HCT116 (cell line): ENCODE measurements around the gene ANKRD63. TPM values are rescaled to one million over a fixed set of nuclear protein-coding genes. Genes with fewer than 3 reads are reported as not detected.

Experiments used
- ATAC-seq: fragments of 200-7000 bp; cut with Tn5 transposase; 2 replicates; pipeline ENCODE4 v1.9.1; 2020; ENCODE audit warnings: mild to moderate bottlenecking, moderate library complexity
- BruUV-seq: library from RNA; stranded (reverse); fragments of 400-500 nt; replicated peaks from 2 replicates; lab custom pipeline; 2021; lab: Mats Ljungman, UMichigan
- CTCF ChIA-PET: fragments of 300-600 bp; sonication (Branson Sonifier 250); formaldehyde crosslinking; loops from one replicate; lab custom pipeline; 2021; ENCODE audit warnings: antibody characterized with exemption; lab: Charles Lee
- POLR2A ChIA-PET: fragments of 300-600, 350-600 bp; sonication (Branson Sonifier 250); formaldehyde crosslinking; loops from one replicate; lab custom pipeline; 2021; ENCODE audit warnings: antibody characterized with exemption; lab: Charles Lee
- RAD21 ChIA-PET, 2 experiments: fragments of 300-600 bp; sonication (Branson Sonifier 250); formaldehyde crosslinking; loops; one replicate each; lab custom pipeline; 2023; ENCODE audit warnings: low total read pairs in 2 of 2; ENCODE audit not compliant: uncharacterized antibody in 2 of 2, unreplicated experiment in 2 of 2, low non-redundant PET in 1 of 2; lab: Charles Lee
- DNase-seq: peaks from one replicate; pipeline ENCODE4 v3.0.0-alpha.2; 2010; ENCODE audit warnings: low read depth, low spot score
- H2AFZ ChIP-seq: fragments of 200-600 bp; shearing (Covaris generic), sonication (generic); 2 replicates; pipeline ENCODE4 v1.6.1; 2017; ENCODE audit warnings: low read depth, mixed run types, mixed read lengths, antibody characterized with exemption, low read length; ENCODE audit not compliant: poor library complexity, severe bottlenecking
- H3K27ac ChIP-seq: 2 replicates; pipeline ENCODE4 v1.5.1; 2012; ENCODE audit warnings: low read depth, low read length
- H3K27me3 ChIP-seq: fragments of 200-600 bp; sonication (generic); 2 replicates; pipeline ENCODE4 v1.6.1; 2016; ENCODE audit warnings: mixed run types, low read length, mixed read lengths; ENCODE audit not compliant: insufficient read depth
- H3K36me3 ChIP-seq, 2 experiments: fragments of 200-500 bp in 1 of 2; fragments of 200-600 bp in 1 of 2; sonication (Bioruptor generic) in 1 of 2; sonication (generic) in 1 of 2; 2 replicates each; pipeline versions ENCODE4 v1.5.1 to v1.6.1; 2014 to 2016; ENCODE audit warnings: low read length in 2 of 2, inconsistent platforms in 1 of 2, mixed read lengths in 1 of 2, mixed run types in 1 of 2; ENCODE audit not compliant: insufficient read depth in 2 of 2, control insufficient read depth in 1 of 2
- H3K4me1 ChIP-seq, 2 experiments: fragments of 200-600 bp in 1 of 2; sonication (generic) in 1 of 2; 2 replicates each; pipeline versions ENCODE4 v1.5.1 to v1.6.1; 2012 to 2017; ENCODE audit warnings: low read length in 2 of 2, inconsistent platforms in 1 of 2, mild to moderate bottlenecking in 1 of 2, mixed read lengths in 1 of 2, mixed run types in 1 of 2, moderate library complexity in 1 of 2; ENCODE audit not compliant: insufficient read depth in 2 of 2, control insufficient read depth in 1 of 2
- H3K4me2 ChIP-seq: fragments of 200-600 bp; sonication (generic); 2 replicates; pipeline ENCODE4 v1.6.1; 2017; ENCODE audit warnings: mixed run types, low read length, mixed read lengths
- H3K4me3 ChIP-seq, 2 experiments: fragments of 200-600 bp in 1 of 2; sonication (generic) in 1 of 2; replicated peaks in 1 of 2; 2 replicates each; pipeline ENCODE4 v1.5.1; 2011 to 2016; ENCODE audit warnings: low read length in 2 of 2, control low read depth in 1 of 2, low read depth in 1 of 2, mild to moderate bottlenecking in 1 of 2, mixed read lengths in 1 of 2, mixed run types in 1 of 2
- H3K79me2 ChIP-seq: fragments of 200-600 bp; sonication (generic); 2 replicates; pipeline ENCODE4 v1.6.1; 2017; ENCODE audit warnings: mild to moderate bottlenecking, mixed run types, low read length, moderate library complexity, mixed read lengths; ENCODE audit not compliant: insufficient read depth
- H3K9ac ChIP-seq: fragments of 200-600 bp; sonication (generic); 2 replicates; pipeline ENCODE4 v1.6.1; 2016; ENCODE audit warnings: low read length, mixed read lengths
- H3K9me2 ChIP-seq: fragments of 200-600 bp; sonication (generic), shearing (Covaris generic); 2 replicates; pipeline ENCODE4 v1.6.1; 2017; ENCODE audit warnings: mixed run types, mild to moderate bottlenecking, moderate library complexity; ENCODE audit not compliant: insufficient read depth
- H3K9me3 ChIP-seq, 2 experiments: fragments of 200-500 bp in 1 of 2; fragments of 200-600 bp in 1 of 2; sonication (Bioruptor generic) in 1 of 2; sonication (generic) in 1 of 2; 2 replicates each; pipeline ENCODE4 v1.6.1; 2014 to 2017; ENCODE audit warnings: low read length in 2 of 2, mixed read lengths in 2 of 2, inconsistent platforms in 1 of 2, low read depth in 1 of 2, mild to moderate bottlenecking in 1 of 2, mixed run types in 1 of 2, moderate library complexity in 1 of 2; ENCODE audit not compliant: control insufficient read depth in 1 of 2, insufficient read depth in 1 of 2
- H4K20me1 ChIP-seq: fragments of 200-600 bp; sonication (generic), shearing (Covaris generic); 2 replicates; pipeline ENCODE4 v1.6.1; 2017; ENCODE audit warnings: mixed run types, mild to moderate bottlenecking, moderate library complexity; ENCODE audit not compliant: insufficient read depth
- CTCF ChIP-seq, 3 experiments: fragments of 200-600 bp in 1 of 3; sonication (generic) in 1 of 3; IDR thresholded peaks in 2 of 3; conservative IDR thresholded peaks in 1 of 3; 2 replicates each; pipeline ENCODE4 v1.5.1; 2012 to 2017; ENCODE audit warnings: low read depth in 2 of 3, low read length in 2 of 3, antibody characterized with exemption in 1 of 3, borderline replicate concordance in 1 of 3, control low read depth in 1 of 3, mild to moderate bottlenecking in 1 of 3, mixed read lengths in 1 of 3, mixed run types in 1 of 3, moderate library complexity in 1 of 3; ENCODE audit not compliant: insufficient read depth in 1 of 3
- EZH2phosphoT487 ChIP-seq: fragments of 200-600 bp; IDR thresholded peaks from 2 replicates; pipeline ENCODE4 v1.6.1; 2018; ENCODE audit warnings: antibody characterized with exemption, borderline replicate concordance
- RAD21 ChIP-seq: IDR thresholded peaks from 2 replicates; pipeline ENCODE4 v1.6.1; 2012; ENCODE audit warnings: low read depth, mild to moderate bottlenecking
- intact Hi-C: fragments of 100-400 bp; cut with micrococcal nuclease; formaldehyde crosslinking; loops from 2 replicates; pipeline ENCODE4 v1.10.0; 2022
- total RNA-seq: library from RNA; stranded (reverse); gene quantifications from one replicate; pipeline ENCODE4 v1.2.1, GENCODE V29; 2021; ENCODE audit not compliant: unreplicated experiment

ANKRD63 gene
- total RNA-seq, 1 experiment from 2014 or later, result 0.89 TPM

GRCh38 chr15:40290545-40290917 lies 7.7 kb upstream of the ANKRD63 start:
- H4K20me1 ChIP-seq, result no peaks in the 10 kb centered on the region
- DNase-seq (no peak), ATAC-seq (no peak)
- H3K4me1 ChIP-seq, result peaks cover 51 to 57% of the 10 kb centered on the region in 2 experiments
- no peaks in the 10 kb centered on the region for H3K79me2 ChIP-seq
- no peaks in the 10 kb centered on the region for H3K9me2 ChIP-seq
- no peak overlapping the region for H2AFZ ChIP-seq
- no TSS peak for BruUV-seq
- no peak overlapping the region for H3K27ac ChIP-seq
- H3K9ac ChIP-seq, result no peak overlapping the region
- TF ChIP-seq CTCF (IDR thresholded peaks at IDR 0.05 in 2 of 3, conservative IDR thresholded peaks at IDR 0.05 in 1 of 3; ENCODE audit: borderline replicate concordance in 1 of 3, insufficient read depth in 1 of 3, low read depth in 2 of 3, low read length in 2 of 3), result no peak
- POLR2A ChIA-PET, result interaction anchor here (1.3 kb wide), 1 partner anchor 18 kb away, joined by 6 read pairs; the partner anchor contains the start of gene PLCB2
- no peaks in the 10 kb centered on the region for H3K36me3 ChIP-seq
- no peaks in the 10 kb centered on the region for H3K27me3 ChIP-seq
- 0 out of 2 replicates have a peak overlapping the region, but pooled peaks have one; percentile 11 for H3K4me2 ChIP-seq
- no peak overlapping the region for H3K4me3 ChIP-seq
- RAD21 ChIA-PET, result interaction anchor here in 1 of 2 experiments (1.4 kb wide), 1 partner anchor 19 kb away, joined by 3 read pairs; no protein-coding TSS in a partner anchor
- no peaks in the 10 kb centered on the region for H3K9me3 ChIP-seq
- CTCF ChIA-PET, result interaction anchor here (0.7 to 3.3 kb wide), 10 partner anchors 8 to 616 kb away, joined by 3 to 31 read pairs (median 4); partner anchors contain the start of gene ANKRD63
- intact Hi-C loops, result no loop called here

GRCh38 chr15:40289140-40289775 lies 6.4 kb upstream of the ANKRD63 start:
- Histone ChIP-seq H3K27ac (no peak overlapping the region), H3K4me1 (peaks cover 59 to 65% of the 10 kb centered on the region in 2 experiments), H3K27me3 (no peaks in the 10 kb centered on the region)

More at GRCh38 chr15:40289140-40289775, 6.4 kb upstream of the ANKRD63 start:
- no TSS peak for BruUV-seq
- H3K79me2 ChIP-seq, result no peaks in the 10 kb centered on the region
- RAD21 ChIA-PET, result interaction anchor here in 1 of 2 experiments (0.6 to 1.4 kb wide), 5 partner anchors 20 to 254 kb away, joined by 3 to 5 read pairs (median 4); no protein-coding TSS in a partner anchor
- peak overlapping the region; percentile 30 for H3K4me2 ChIP-seq
- intact Hi-C loops, result no loop called here
- POLR2A ChIA-PET, result no interaction called here
- H3K9ac ChIP-seq, result no peak overlapping the region
- DNase-seq (no peak), ATAC-seq (no peak)
- no peak overlapping the region for H3K4me3 ChIP-seq
- no peak overlapping the region for H2AFZ ChIP-seq
- H4K20me1 ChIP-seq, result no peaks in the 10 kb centered on the region
- peak; percentile 53 for TF ChIP-seq RAD21
- peak in 1 of 3 experiments; percentile 31; a peak in 1 of 6 replicates for TF ChIP-seq CTCF (IDR thresholded peaks at IDR 0.05 in 2 of 3, conservative IDR thresholded peaks at IDR 0.05 in 1 of 3; ENCODE audit: borderline replicate concordance in 1 of 3, insufficient read depth in 1 of 3, low read depth in 2 of 3, low read length in 2 of 3)
- TF ChIP-seq EZH2phosphoT487, result no peak
- no peaks in the 10 kb centered on the region for H3K9me2 ChIP-seq
- CTCF ChIA-PET, result interaction anchor here (0.6 to 3.3 kb wide), 14 partner anchors 10 to 605 kb away, joined by 3 to 31 read pairs (median 4); partner anchors contain the start of genes PLCB2 and VPS18
- no peaks in the 10 kb centered on the region for H3K9me3 ChIP-seq
- no peaks in the 10 kb centered on the region for H3K36me3 ChIP-seq
